Heart left ventricle (tissue), 13 donors: ENCODE data around the gene TMEM42.

Experiments
- POLR2A ChIP-seq, 2 donors: fragments of 450-650 bp; IDR thresholded peaks; one replicate each; pipeline ENCODE4 v1.6.1; 2017; ENCODE audit warnings: antibody characterized with exemption in 2 of 2, mild to moderate bottlenecking in 2 of 2, moderate library complexity in 2 of 2
- TF ChIP-seq, protein P1 (sequence below), 12 donors: fragments of 200-600 bp; sonication (generic) in 4 of 12; IDR thresholded peaks; one replicate each; pipeline versions ENCODE4 v1.5.0 to v1.8.0; 2018 to 2022; ENCODE audit warnings: antibody characterized with exemption in 12 of 12, mild to moderate bottlenecking in 5 of 12
- donor health status: ischemic (EF 13 %, LVEDD 7.1; RV severe dilation, severe dysfunction).
- donor health status: DM: no; HTN: yes; CAD: no.
- donor health status: DM: no; HTN: no; CAD: no.
- donor health status: ischemic (EF 25% LVEDD 6.9; RV normal size, moderate dysfunction).
- donor health status: ischemic (EF 25% LVEDD 5.7; RV mildly dilated, moderate dysfunction).
- donor health status: ischemic (EF 35%, LVEDD 5.7; RV mildly dilated, moderate dysfunction).
- donor health status: nonischemic (EF 11% LVEDD 7.7; RV severe dilation, severe dysfunction).
- donor health status: DM: yes; HTN: yes; CAD: no.
- donor health status: PGD.
- donor health status: ischemic (EF 29% LVEDD 5.4; RV normal size, mild dysfunction).
- donor health status: nonischemic (EF 23%, LVEDD 6.1; RV moderate dilation, normal function).

DNA sequence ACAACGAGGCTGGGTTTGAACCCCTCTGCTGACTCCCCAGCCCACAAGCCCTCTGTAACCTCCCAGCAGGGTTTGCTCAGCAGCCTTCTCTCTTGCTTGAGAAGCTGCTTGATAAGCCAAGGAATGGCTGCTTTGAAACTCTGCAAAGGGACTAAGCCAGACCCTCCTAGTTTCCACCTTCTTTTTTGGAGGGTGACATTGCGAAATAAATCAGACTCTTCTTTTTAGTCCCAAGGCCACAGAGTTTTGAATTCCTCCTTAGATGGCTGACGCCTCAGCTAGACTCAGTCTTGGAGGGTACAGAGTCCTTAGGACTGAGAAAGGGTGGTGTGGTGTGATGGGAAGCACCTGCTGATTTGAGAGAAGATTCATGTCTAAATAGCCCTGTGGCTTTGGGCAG is 13.9 kb downstream of the TMEM42 start:
- TF ChIP-seq, protein P1, sequence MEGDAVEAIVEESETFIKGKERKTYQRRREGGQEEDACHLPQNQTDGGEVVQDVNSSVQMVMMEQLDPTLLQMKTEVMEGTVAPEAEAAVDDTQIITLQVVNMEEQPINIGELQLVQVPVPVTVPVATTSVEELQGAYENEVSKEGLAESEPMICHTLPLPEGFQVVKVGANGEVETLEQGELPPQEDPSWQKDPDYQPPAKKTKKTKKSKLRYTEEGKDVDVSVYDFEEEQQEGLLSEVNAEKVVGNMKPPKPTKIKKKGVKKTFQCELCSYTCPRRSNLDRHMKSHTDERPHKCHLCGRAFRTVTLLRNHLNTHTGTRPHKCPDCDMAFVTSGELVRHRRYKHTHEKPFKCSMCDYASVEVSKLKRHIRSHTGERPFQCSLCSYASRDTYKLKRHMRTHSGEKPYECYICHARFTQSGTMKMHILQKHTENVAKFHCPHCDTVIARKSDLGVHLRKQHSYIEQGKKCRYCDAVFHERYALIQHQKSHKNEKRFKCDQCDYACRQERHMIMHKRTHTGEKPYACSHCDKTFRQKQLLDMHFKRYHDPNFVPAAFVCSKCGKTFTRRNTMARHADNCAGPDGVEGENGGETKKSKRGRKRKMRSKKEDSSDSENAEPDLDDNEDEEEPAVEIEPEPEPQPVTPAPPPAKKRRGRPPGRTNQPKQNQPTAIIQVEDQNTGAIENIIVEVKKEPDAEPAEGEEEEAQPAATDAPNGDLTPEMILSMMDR (IDR thresholded peaks at IDR 0.05), result no peak
- TF ChIP-seq POLR2A (IDR thresholded peaks at IDR 0.05), result no peak
